ENCODE measurements around the gene DDIAS. TPM values are rescaled to one million over a fixed set of nuclear protein-coding genes. Genes with fewer than 3 reads are reported as not detected.

DDIAS gene
- total RNA-seq = 3.1 and 8.1 TPM in 2 replicates

GRCh38 chr11:82901165-82901921, at the start of gene DDIAS:
Gene DDIAS (plus strand): TSS chr11:82901736. CDS start chr11:82914739, 13,003 bp downstream.

DNA sequence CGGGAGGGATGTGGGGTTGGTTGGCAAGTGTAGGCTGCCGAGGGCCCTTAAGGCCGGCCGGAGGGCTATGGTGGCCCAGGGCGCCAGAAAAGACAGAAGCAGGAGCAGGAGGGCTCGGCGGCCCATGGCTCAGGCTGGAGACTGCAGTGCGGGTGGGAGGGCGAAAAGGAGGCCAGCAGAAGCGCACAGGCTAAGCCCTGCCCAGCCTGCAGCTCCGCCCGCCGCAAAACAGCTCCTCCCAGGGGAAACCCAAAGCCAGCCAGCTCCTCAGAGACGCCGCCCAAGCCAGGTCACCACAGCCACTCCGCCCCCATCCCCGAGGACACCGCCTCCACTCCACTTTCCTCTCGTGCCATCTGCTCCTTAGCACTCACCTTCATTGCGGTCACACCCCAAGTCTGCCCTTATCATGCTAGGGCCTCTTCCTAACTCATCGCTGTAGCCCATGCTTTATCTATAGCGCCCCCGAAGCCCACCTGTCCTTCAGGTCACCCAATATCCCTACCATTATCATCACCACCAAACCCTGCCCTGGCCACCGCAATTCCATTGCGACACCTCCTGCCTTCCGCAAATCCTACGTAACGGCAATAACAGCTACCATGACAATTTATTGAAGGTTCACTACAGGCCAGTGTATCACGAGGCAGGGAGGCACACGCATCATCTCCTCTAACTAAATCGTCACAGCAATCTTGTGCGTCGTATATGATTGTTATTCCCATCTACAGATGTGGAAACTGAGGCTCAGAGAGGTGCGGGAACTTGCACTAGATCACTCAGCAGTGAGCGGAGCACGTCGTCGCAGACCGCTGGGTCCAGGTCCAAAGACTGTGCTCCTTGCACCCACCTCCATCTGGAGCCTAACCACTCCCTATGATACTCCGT, 1.0 kb upstream of the DDIAS start, which contains the start of gene PRCP:
Gene PRCP (minus strand): TSS at position 154 of the 888 bp plus-strand sequence. CDS start 28 bp downstream, at position 126.

Other genes starting within 250 kb of the DDIAS start
- 0.12 TPM in 1 of 2 replicates, not detected in the other for gene FAM181B, start 167.9 kb upstream of the DDIAS start, total RNA-seq
- 31.7 and 50.4 TPM in 2 replicates for gene PRCP, start 1.3 kb upstream of the DDIAS start, total RNA-seq
- gene RAB30, start 170.2 kb downstream of the DDIAS start, total RNA-seq = 8.0 and 11.6 TPM in 2 replicates